ENCODE data around the gene PSMA5.

PSMA5 gene

GRCh38 chr1:109361649-109362048, 64.6 kb downstream of the PSMA5 start:
- Histone ChIP-seq H3K4me1 (ENCODE audit: insufficient read depth, insufficient read length) (peaks cover 2% of the 10 kb centered on the region), H3K36me3 (ENCODE audit: insufficient read depth, insufficient read length, low read length) (peaks cover 10% of the 10 kb centered on the region), H3K27me3 (ENCODE audit: insufficient read depth, insufficient read length) (no peaks in the 10 kb centered on the region), H3K9me3 (ENCODE audit: insufficient read depth, low read length) (no peaks in the 10 kb centered on the region), H3K9ac (ENCODE audit: insufficient read length, low read depth) (no peak overlapping the region), H3K4me3 (ENCODE audit: insufficient read length, low read depth) (no peak overlapping the region)
- no peak for DNase-seq (ENCODE audit: low read depth, low spot score)
- TF ChIP-seq YY1 (IDR thresholded peaks at IDR 0.05; ENCODE audit: insufficient read depth, insufficient read length) (no peak), SUZ12 (IDR thresholded peaks at IDR 0.05; ENCODE audit: extremely low read depth, insufficient read depth, insufficient read length) (no peak)

- no peak overlapping the region for H3K9ac ChIP-seq (ENCODE audit: insufficient read length, low read depth)
- peaks cover 7% of the 10 kb centered on the region for H3K36me3 ChIP-seq (ENCODE audit: insufficient read depth, insufficient read length, low read length)
- no peak for TF ChIP-seq YY1 (IDR thresholded peaks at IDR 0.05; ENCODE audit: insufficient read depth, insufficient read length)
- H3K4me3 ChIP-seq (ENCODE audit: insufficient read length, low read depth) = no peak overlapping the region
- H3K4me1 ChIP-seq (ENCODE audit: insufficient read depth, insufficient read length) = no peaks in the 10 kb centered on the region
- no peak for DNase-seq (ENCODE audit: low read depth, low spot score)
- H3K9me3 ChIP-seq (ENCODE audit: insufficient read depth, low read length) = no peaks in the 10 kb centered on the region
- H3K27me3 ChIP-seq (ENCODE audit: insufficient read depth, insufficient read length) = no peaks in the 10 kb centered on the region
Measured at GRCh38 chr1:109361069-109361468, 65.2 kb downstream of the PSMA5 start.

- Histone ChIP-seq H3K9ac (ENCODE audit: insufficient read length, low read depth) (no peak overlapping the region), H3K27me3 (ENCODE audit: insufficient read depth, insufficient read length) (no peaks in the 10 kb centered on the region), H3K36me3 (ENCODE audit: insufficient read depth, insufficient read length, low read length) (peaks cover 11% of the 10 kb centered on the region), H3K9me3 (ENCODE audit: insufficient read depth, low read length) (no peaks in the 10 kb centered on the region), H3K4me3 (ENCODE audit: insufficient read length, low read depth) (no peak overlapping the region), H3K4me1 (ENCODE audit: insufficient read depth, insufficient read length) (no peaks in the 10 kb centered on the region)
- DNase-seq (ENCODE audit: low read depth, low spot score) = no peak
- TF ChIP-seq YY1 (IDR thresholded peaks at IDR 0.05; ENCODE audit: insufficient read depth, insufficient read length) (no peak), SUZ12 (IDR thresholded peaks at IDR 0.05; ENCODE audit: extremely low read depth, insufficient read depth, insufficient read length) (no peak), ZNF274 (IDR thresholded peaks at IDR 0.05; ENCODE audit: low read depth, low read length) (no peak)
Measured at GRCh38 chr1:109357616-109358015, 68.6 kb downstream of the PSMA5 start.

- H3K4me1 ChIP-seq (ENCODE audit: insufficient read depth, insufficient read length) = no peaks in the 10 kb centered on the region
- no peak overlapping the region for H3K9ac ChIP-seq (ENCODE audit: insufficient read length, low read depth)
- TF ChIP-seq SUZ12 (IDR thresholded peaks at IDR 0.05; ENCODE audit: extremely low read depth, insufficient read depth, insufficient read length) (no peak), YY1 (IDR thresholded peaks at IDR 0.05; ENCODE audit: insufficient read depth, insufficient read length) (no peak), ZNF274 (IDR thresholded peaks at IDR 0.05; ENCODE audit: low read depth, low read length) (no peak)
- H3K36me3 ChIP-seq (ENCODE audit: insufficient read depth, insufficient read length, low read length) = peaks cover 11% of the 10 kb centered on the region
- no peak for DNase-seq (ENCODE audit: low read depth, low spot score)
- H3K9me3 ChIP-seq (ENCODE audit: insufficient read depth, low read length) = no peaks in the 10 kb centered on the region
- H3K4me3 ChIP-seq (ENCODE audit: insufficient read length, low read depth) = no peak overlapping the region
- H3K27me3 ChIP-seq (ENCODE audit: insufficient read depth, insufficient read length) = no peaks in the 10 kb centered on the region
Measured at GRCh38 chr1:109356915-109357314, 69.3 kb downstream of the PSMA5 start.

GRCh38 chr1:109356505-109356904, 69.7 kb downstream of the PSMA5 start:
- Histone ChIP-seq H3K9me3 (ENCODE audit: insufficient read depth, low read length) (no peaks in the 10 kb centered on the region), H3K27me3 (ENCODE audit: insufficient read depth, insufficient read length) (no peaks in the 10 kb centered on the region), H3K4me1 (ENCODE audit: insufficient read depth, insufficient read length) (no peaks in the 10 kb centered on the region), H3K4me3 (ENCODE audit: insufficient read length, low read depth) (no peak overlapping the region), H3K36me3 (ENCODE audit: insufficient read depth, insufficient read length, low read length) (peaks cover 14% of the 10 kb centered on the region), H3K9ac (ENCODE audit: insufficient read length, low read depth) (no peak overlapping the region)
- no peak for DNase-seq (ENCODE audit: low read depth, low spot score)
- TF ChIP-seq ZNF274 (IDR thresholded peaks at IDR 0.05; ENCODE audit: low read depth, low read length) = no peak
- TF ChIP-seq YY1 (IDR thresholded peaks at IDR 0.05; ENCODE audit: insufficient read depth, insufficient read length) = no peak
- no peak for TF ChIP-seq SUZ12 (IDR thresholded peaks at IDR 0.05; ENCODE audit: extremely low read depth, insufficient read depth, insufficient read length)

GRCh38 chr1:109354929-109355328, 71.3 kb downstream of the PSMA5 start:
- no peaks in the 10 kb centered on the region for H3K9me3 ChIP-seq (ENCODE audit: insufficient read depth, low read length)
- H3K36me3 ChIP-seq (ENCODE audit: insufficient read depth, insufficient read length, low read length) = peaks cover 30% of the 10 kb centered on the region
- H3K9ac ChIP-seq (ENCODE audit: insufficient read length, low read depth) = no peak overlapping the region
- no peak overlapping the region for H3K4me3 ChIP-seq (ENCODE audit: insufficient read length, low read depth)
- no peaks in the 10 kb centered on the region for H3K4me1 ChIP-seq (ENCODE audit: insufficient read depth, insufficient read length)
- no peak for DNase-seq (ENCODE audit: low read depth, low spot score)
- no peaks in the 10 kb centered on the region for H3K27me3 ChIP-seq (ENCODE audit: insufficient read depth, insufficient read length)
- TF ChIP-seq ZNF274 (IDR thresholded peaks at IDR 0.05; ENCODE audit: low read depth, low read length) (no peak), YY1 (IDR thresholded peaks at IDR 0.05; ENCODE audit: insufficient read depth, insufficient read length) (no peak), SUZ12 (IDR thresholded peaks at IDR 0.05; ENCODE audit: extremely low read depth, insufficient read depth, insufficient read length) (no peak)

- Histone ChIP-seq H3K4me1 (ENCODE audit: insufficient read depth, insufficient read length) (no peaks in the 10 kb centered on the region), H3K9ac (ENCODE audit: insufficient read length, low read depth) (no peak overlapping the region), H3K27me3 (ENCODE audit: insufficient read depth, insufficient read length) (no peaks in the 10 kb centered on the region), H3K9me3 (ENCODE audit: insufficient read depth, low read length) (no peaks in the 10 kb centered on the region), H3K4me3 (ENCODE audit: insufficient read length, low read depth) (no peak overlapping the region), H3K36me3 (ENCODE audit: insufficient read depth, insufficient read length, low read length) (peaks cover 41% of the 10 kb centered on the region)
- TF ChIP-seq ZNF274 (IDR thresholded peaks at IDR 0.05; ENCODE audit: low read depth, low read length) (no peak), SUZ12 (IDR thresholded peaks at IDR 0.05; ENCODE audit: extremely low read depth, insufficient read depth, insufficient read length) (no peak), YY1 (IDR thresholded peaks at IDR 0.05; ENCODE audit: insufficient read depth, insufficient read length) (no peak)
- DNase-seq (ENCODE audit: low read depth, low spot score) = no peak
Measured at GRCh38 chr1:109351457-109351856, 74.8 kb downstream of the PSMA5 start.

- Histone ChIP-seq H3K9me3 (ENCODE audit: insufficient read depth, low read length) (no peaks in the 10 kb centered on the region), H3K4me3 (ENCODE audit: insufficient read length, low read depth) (no peak overlapping the region), H3K4me1 (ENCODE audit: insufficient read depth, insufficient read length) (no peaks in the 10 kb centered on the region), H3K36me3 (ENCODE audit: insufficient read depth, insufficient read length, low read length) (peaks cover 42% of the 10 kb centered on the region), H3K9ac (ENCODE audit: insufficient read length, low read depth) (no peak overlapping the region), H3K27me3 (ENCODE audit: insufficient read depth, insufficient read length) (no peaks in the 10 kb centered on the region)
- DNase-seq (ENCODE audit: low read depth, low spot score) = no peak
- TF ChIP-seq YY1 (IDR thresholded peaks at IDR 0.05; ENCODE audit: insufficient read depth, insufficient read length) (no peak), ZNF274 (IDR thresholded peaks at IDR 0.05; ENCODE audit: low read depth, low read length) (no peak), SUZ12 (IDR thresholded peaks at IDR 0.05; ENCODE audit: extremely low read depth, insufficient read depth, insufficient read length) (no peak)
Measured at GRCh38 chr1:109350655-109351054, 75.6 kb downstream of the PSMA5 start.
